ENCODE results near the gene BRD2. TPM values are rescaled to one million over a fixed set of nuclear protein-coding genes. Genes with fewer than 3 reads are reported as not detected.

The BRD2 gene
- total and polyA plus RNA-seq, 9 of the 15 experiments (the other 6 are each of a cell fraction or from before 2014, with no cell fraction given): 19.0 to 252 (median 181) TPM

DNA sequence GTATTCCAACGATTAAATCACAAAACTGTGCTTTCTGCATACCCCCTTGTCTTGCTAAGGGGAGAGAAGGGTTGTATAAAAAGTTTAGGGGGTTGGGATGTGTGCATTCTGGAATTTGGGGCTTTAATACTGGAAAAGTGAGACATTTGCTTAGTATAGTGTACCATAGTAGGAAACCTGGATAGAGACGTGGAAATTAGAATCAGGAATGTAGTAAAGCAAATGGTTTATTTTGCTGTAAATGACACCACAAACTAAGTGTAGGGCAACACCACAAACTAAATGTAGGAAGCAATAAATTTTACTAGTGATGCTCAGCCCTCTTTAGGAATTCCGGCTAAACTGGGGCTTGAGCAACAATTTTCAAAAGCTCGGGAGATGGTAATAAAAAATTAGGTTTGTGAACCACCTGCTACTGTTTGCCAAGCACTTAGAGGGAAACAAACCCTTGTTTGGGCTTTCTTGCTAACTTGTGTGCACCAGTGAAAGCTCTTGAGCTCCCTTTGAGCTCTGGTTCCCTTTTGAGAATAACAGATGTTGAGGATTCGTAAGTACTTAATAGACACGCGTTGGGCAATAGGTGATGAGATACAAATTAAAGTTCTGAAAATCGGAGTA is 13.8 kb downstream of the BRD2 start (continued):
- TF ChIP-seq EP400 (IDR thresholded peaks at IDR 0.05) (no peak), POLR2B (IDR thresholded peaks at IDR 0.05; ENCODE audit: low read depth, partially characterized antibody) (peak; percentile 51), FOXP1 (CRISPR knock-in tag; IDR thresholded peaks at IDR 0.05) (no peak), TFAM (CRISPR knock-in tag; conservative IDR thresholded peaks at IDR 0.05) (no peak), ADNP (tag; IDR thresholded peaks at IDR 0.05) (no peak), ETS2 (tag; IDR thresholded peaks at IDR 0.05; ENCODE audit: borderline replicate concordance, poor library complexity, severe bottlenecking) (no peak), POLR2H (tag; IDR thresholded peaks at IDR 0.05; ENCODE audit: low read depth) (peak; percentile 48), ASH1L (IDR thresholded peaks at IDR 0.05; ENCODE audit: borderline replicate concordance, low read depth, partially characterized antibody) (no peak), ELF2 (CRISPR knock-in tag; IDR thresholded peaks at IDR 0.05) (0 out of 2 replicates have a peak, but pooled peaks have one; percentile 12), CEBPG (CRISPR knock-in tag; IDR thresholded peaks at IDR 0.05) (no peak), CEBPG (tag; conservative IDR thresholded peaks at IDR 0.05 in 1 of 2, IDR thresholded peaks at IDR 0.05 in 1 of 2) (peak in 1 of 2 experiments; percentile 54; a peak in 1 of 4 replicates), KAT8 (IDR thresholded peaks at IDR 0.05; ENCODE audit: low read depth) (no peak), PPARD (CRISPR knock-in tag; IDR thresholded peaks at IDR 0.05) (no peak), SMARCA5 (IDR thresholded peaks at IDR 0.05) (no peak), ILF3 (IDR thresholded peaks at IDR 0.05; ENCODE audit: borderline replicate concordance) (0 out of 2 replicates have a peak, but pooled peaks have one; percentile 35), ZNF253 (CRISPR knock-in tag; conservative IDR thresholded peaks at IDR 0.05) (no peak)
- TF ChIP-seq, protein P1, sequence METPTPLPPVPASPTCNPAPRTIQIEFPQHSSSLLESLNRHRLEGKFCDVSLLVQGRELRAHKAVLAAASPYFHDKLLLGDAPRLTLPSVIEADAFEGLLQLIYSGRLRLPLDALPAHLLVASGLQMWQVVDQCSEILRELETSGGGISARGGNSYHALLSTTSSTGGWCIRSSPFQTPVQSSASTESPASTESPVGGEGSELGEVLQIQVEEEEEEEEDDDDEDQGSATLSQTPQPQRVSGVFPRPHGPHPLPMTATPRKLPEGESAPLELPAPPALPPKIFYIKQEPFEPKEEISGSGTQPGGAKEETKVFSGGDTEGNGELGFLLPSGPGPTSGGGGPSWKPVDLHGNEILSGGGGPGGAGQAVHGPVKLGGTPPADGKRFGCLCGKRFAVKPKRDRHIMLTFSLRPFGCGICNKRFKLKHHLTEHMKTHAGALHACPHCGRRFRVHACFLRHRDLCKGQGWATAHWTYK (CRISPR knock-in tag; IDR thresholded peaks at IDR 0.05): no peak

Measured in K562 (cell line).